HepG2 (cell line): Measurements from ENCODE around the gene NYNRIN. TPM values are rescaled to one million over a fixed set of nuclear protein-coding genes. Genes with fewer than 3 reads are reported as not detected.

Source experiments
- ATAC-seq: fragments of 200-7000 bp; cut with Tn5 transposase; 3 replicates; pipeline ENCODE4 v1.9.1; 2020; ENCODE audit warnings: mild to moderate bottlenecking, moderate library complexity
- BruUV-seq: library from RNA; stranded (reverse); fragments of 400-500 nt; replicated peaks from 2 replicates; lab custom pipeline; 2021; lab: Mats Ljungman, UMichigan
- CTCF ChIA-PET: fragments of 300-600 bp; formaldehyde crosslinking; extraction: SDS; loops from one replicate; lab custom pipeline; 2021; ENCODE audit warnings: low total read pairs, inconsistent platforms, low intra/inter-chr PET ratio; lab: Yijun Ruan, JAX
- POLR2A ChIA-PET: fragments of 350-600 bp; sonication (Branson Sonifier 250); formaldehyde crosslinking; loops from one replicate; lab custom pipeline; 2020; ENCODE audit warnings: antibody characterized with exemption, inconsistent platforms; lab: Yijun Ruan, JAX
- DNase-seq: peaks from one replicate; pipeline ENCODE4 v3.0.0-alpha.2; 2015; ENCODE audit warnings: low spot score
- FAIRE-seq: peaks from 3 replicates; lab custom pipeline; 2011; peaks lifted over from hg19 to GRCh38; lab: Jason Lieb, UNC
- H2AFZ ChIP-seq: one replicate; pipeline ENCODE4 v1.6.1; 2011; ENCODE audit warnings: low read length, inconsistent platforms
- H3K27ac ChIP-seq: fragments of 300-600 bp; 3 replicates; pipeline ENCODE4 v1.8.0; 2011; ENCODE audit warnings: mixed run types, mild to moderate bottlenecking, mixed read lengths, low read length, inconsistent platforms; ENCODE audit not compliant: insufficient read depth; ENCODE audit errors: extremely low read length
- H3K27me3 ChIP-seq, 2 experiments: fragments of 200-600 bp in 1 of 2; 2 replicates in 1 of 2; 3 replicates in 1 of 2; pipeline versions ENCODE4 v1.6.0 to v1.8.0; 2011; ENCODE audit warnings: low read length in 2 of 2, mild to moderate bottlenecking in 2 of 2, moderate library complexity in 2 of 2, inconsistent platforms in 1 of 2; ENCODE audit not compliant: insufficient read depth in 2 of 2, control insufficient read depth in 1 of 2
- H3K36me3 ChIP-seq, 2 experiments: fragments of 200-600 bp in 1 of 2; replicated peaks in 1 of 2; 2 replicates in 1 of 2; 3 replicates in 1 of 2; pipeline versions ENCODE4 v1.5.1 to v1.8.0; 2011; ENCODE audit warnings: low read length in 2 of 2, inconsistent platforms in 1 of 2; ENCODE audit not compliant: insufficient read depth in 2 of 2, control insufficient read depth in 1 of 2
- H3K4me1 ChIP-seq: 2 replicates; pipeline ENCODE4 v1.5.1; 2012; ENCODE audit warnings: low read length, inconsistent platforms; ENCODE audit not compliant: insufficient read depth
- H3K4me2 ChIP-seq: 2 replicates; pipeline ENCODE4 v1.6.0; 2011; ENCODE audit warnings: low read depth, low read length, inconsistent platforms
- H3K4me3 ChIP-seq, 3 experiments: fragments of 200-600 bp in 1 of 3; sonication (generic), shearing (Covaris generic) in 1 of 3; replicated peaks in 1 of 3; 2 replicates each; pipeline ENCODE4 v1.5.1; 2011 to 2016; ENCODE audit warnings: low read length in 3 of 3, inconsistent platforms in 2 of 3, low read depth in 2 of 3, mild to moderate bottlenecking in 2 of 3, control low read depth in 1 of 3, mixed read lengths in 1 of 3; ENCODE audit not compliant: insufficient read depth in 1 of 3
- H3K79me2 ChIP-seq: one replicate; pipeline ENCODE4 v1.6.1; 2011; ENCODE audit warnings: low read length, inconsistent platforms; ENCODE audit not compliant: insufficient read depth
- H3K9ac ChIP-seq: 2 replicates; pipeline ENCODE4 v1.6.0; 2011; ENCODE audit warnings: mild to moderate bottlenecking, low read depth, low read length, inconsistent platforms; ENCODE audit not compliant: insufficient read depth
- H3K9me3 ChIP-seq: 2 replicates; pipeline ENCODE4 v1.5.1; 2012; ENCODE audit warnings: mild to moderate bottlenecking, low read length
- H4K20me1 ChIP-seq: 2 replicates; pipeline ENCODE4 v1.6.0; 2011; ENCODE audit warnings: inconsistent platforms, mild to moderate bottlenecking, low read length, moderate library complexity; ENCODE audit not compliant: insufficient read depth
- CREBL2 ChIP-seq: sonication (generic); formaldehyde crosslinking; IDR thresholded peaks from 2 replicates; pipeline ENCODE4 v1.8.1; 2023; ENCODE audit warnings: missing genetic modification reagents, mild to moderate bottlenecking, borderline replicate concordance
- FOXA1 ChIP-seq, 2 experiments: fragments of 450-650 bp in 1 of 2; sonication (generic) in 1 of 2; formaldehyde crosslinking in 1 of 2; IDR thresholded peaks; 2 replicates each; pipeline versions ENCODE4 v1.4.0 to v1.6.1; 2016 to 2020; ENCODE audit warnings: missing genetic modification reagents in 1 of 2
- IKZF1 ChIP-seq: fragments of 450-650 bp; IDR thresholded peaks from 2 replicates; pipeline ENCODE4 v1.7.1; 2016
- ZNF605 ChIP-seq: sonication (generic); formaldehyde crosslinking; IDR thresholded peaks from 2 replicates; pipeline ENCODE4 v1.8.0; 2022; ENCODE audit warnings: mild to moderate bottlenecking, missing genetic modification reagents
- ZNF713 ChIP-seq: sonication (generic); formaldehyde crosslinking; IDR thresholded peaks from 2 replicates; pipeline ENCODE4 v1.4.0; 2020; ENCODE audit warnings: mild to moderate bottlenecking, missing genetic modification reagents
- ZNF773 ChIP-seq: sonication (generic); formaldehyde crosslinking; IDR thresholded peaks from 2 replicates; pipeline ENCODE4 v1.4.0; 2020; ENCODE audit warnings: missing genetic modification reagents, borderline replicate concordance
- ZXDC ChIP-seq: sonication (generic); formaldehyde crosslinking; IDR thresholded peaks from 2 replicates; pipeline ENCODE4 v1.5.0; 2020; ENCODE audit warnings: mild to moderate bottlenecking, missing genetic modification reagents
- WGBS: methylation state at CpG from one replicate; pipeline ENCODE4 v1.1.6; 2017; ENCODE audit warnings: low lambda C conversion rate; 5-methylcytosine and 5-hydroxymethylcytosine counted together
- in situ Hi-C: cut with HindIII; loops from 2 replicates; pipeline ENCODE4 v1.10.0; 2017; ENCODE audit warnings: low pct_unique_long_range_greater_than_20kb; ENCODE audit not compliant: extremely low pct_ligation_motif_present
- intact Hi-C: fragments of 100-400 bp; cut with micrococcal nuclease; formaldehyde crosslinking; loops from one replicate; pipeline ENCODE4 v1.10.0; 2022; ENCODE audit not compliant: unreplicated experiment
- polyA plus RNA-seq, 8 experiments: library from polyadenylated mRNA; depleted of rRNA in 3 of 8; stranded (reverse) in 7 of 8; unstranded in 1 of 8; fragments of >200 nt; fragmentation: Illumina TruSeq in 4 of 8; extraction: Trizol in 4 of 8; gene quantifications; 2 replicates each; pipeline versions ENCODE4 v1.2.1 to v1.2.3, GENCODE V29; 2011 to 2016; ENCODE audit warnings: low read depth in 4 of 8, missing spikeins in 1 of 8, mixed read lengths in 1 of 8; ENCODE audit not compliant: insufficient read depth in 1 of 8
- total RNA-seq, 5 experiments: library from RNA; depleted of rRNA; stranded (reverse); fragments of >200 nt; fragmentation: Illumina TruSeq; extraction: Trizol; gene quantifications; 2 replicates each; pipeline ENCODE4 v1.2.3, GENCODE V29; 2016; ENCODE audit warnings: low read depth in 1 of 5

Gene NYNRIN
- total and polyA plus RNA-seq, 2 of the 13 experiments (the other 11 are each of a cell fraction or from before 2014, with no cell fraction given), result 0.63 to 1.1 TPM

GRCh38 chr14:24404814-24405213 is 6.0 kb downstream of the NYNRIN start:
- in situ Hi-C loops (no loop called here), intact Hi-C loops (no loop called here)
- Histone ChIP-seq H3K9ac (no peak overlapping the region), H3K36me3 (no peaks in the 10 kb centered on the region), H3K4me3 (no peak overlapping the region), H3K27me3 (peaks cover 5 to 14% of the 10 kb centered on the region in 2 experiments; a peak in 4 of 5 replicates), H3K4me1 (peaks cover 27% of the 10 kb centered on the region), H2AFZ (no peak overlapping the region), H4K20me1 (no peaks in the 10 kb centered on the region), H3K79me2 (no peaks in the 10 kb centered on the region), H3K4me2 (no peak overlapping the region), H3K9me3 (no peaks in the 10 kb centered on the region), H3K27ac (no peak overlapping the region)
- no peak for DNase-seq
- POLR2A ChIA-PET, result interaction anchor here (1.2 kb wide), 1 partner anchor 25 kb away, joined by 4 read pairs; the partner anchor contains the start of genes CBLN3 and KHNYN
- peak; percentile 69; the same call in 1 of the 2 replicates for TF ChIP-seq IKZF1
- TF ChIP-seq ZXDC (CRISPR knock-in tag), result no peak
- TF ChIP-seq FOXA1 (IDR thresholded peaks at IDR 0.05), result 0 out of 2 replicates have a peak, but pooled peaks have one; percentile 36
- TF ChIP-seq FOXA1 (CRISPR knock-in tag; IDR thresholded peaks at IDR 0.05), result no peak
- TF ChIP-seq ZNF773 (CRISPR knock-in tag), result 0 out of 2 replicates have a peak, but pooled peaks have one; percentile 15
- FAIRE-seq, result peak; percentile 49
- 69% methylated on average over 4 of the region's 4 CpGs for WGBS
- no peak for ATAC-seq
- CTCF ChIA-PET, result no interaction called here
- BruUV-seq, result no TSS peak

GRCh38 chr14:24406416-24406815 is 7.6 kb downstream of the NYNRIN start:
- Histone ChIP-seq H3K9ac (no peak overlapping the region), H3K27ac (no peak overlapping the region), H3K36me3 (no peaks in the 10 kb centered on the region), H3K4me1 (peaks cover 16% of the 10 kb centered on the region), H3K4me3 (no peak overlapping the region), H4K20me1 (no peaks in the 10 kb centered on the region), H3K27me3 (peaks cover 4% of the 10 kb centered on the region in 2 experiments; a peak in 3 of 5 replicates), H3K4me2 (no peak overlapping the region), H2AFZ (no peak overlapping the region), H3K79me2 (no peaks in the 10 kb centered on the region), H3K9me3 (no peaks in the 10 kb centered on the region)
- FAIRE-seq, result no peak
- no peak for ATAC-seq
- intact Hi-C loops, result loop anchor here (2.0 kb wide), 1 partner anchor 36 kb away; no protein-coding TSS in a partner anchor
- ChIA-PET POLR2A (interaction anchor here (1.1 to 2.1 kb wide), 2 partner anchors 22 to 24 kb away, joined by 3 to 8 read pairs; partner anchors contain the start of genes CBLN3 and KHNYN), CTCF (no interaction called here)
- TF ChIP-seq ZNF713 (no peak), ZNF605 (CRISPR knock-in tag) (0 out of 2 replicates have a peak, but pooled peaks have one; percentile 7), CREBL2 (CRISPR knock-in tag) (no peak)
- BruUV-seq, result no TSS peak
- in situ Hi-C loops, result no loop called here
- no peak for DNase-seq
- 69% methylated on average over 6 of the region's 6 CpGs for WGBS
